Neural progenitor cell (in vitro differentiated cells): Measurements from ENCODE around the gene CDC42SE2.

ENCODE experiments used
- CTCF ChIP-seq: fragments of 200-600 bp; sonication (generic); IDR thresholded peaks from 2 replicates; pipeline ENCODE4 v1.5.1; 2017; ENCODE audit warnings: antibody characterized with exemption, mild to moderate bottlenecking
- EZH2 ChIP-seq: fragments of 200-600 bp; sonication (generic); IDR thresholded peaks from 2 replicates; pipeline ENCODE4 v1.6.1; 2017; ENCODE audit warnings: antibody characterized with exemption, mild to moderate bottlenecking, moderate library complexity
- EZH2phosphoT487 ChIP-seq: fragments of 200-600 bp; sonication (generic); IDR thresholded peaks from 2 replicates; pipeline ENCODE4 v1.6.1; 2017; ENCODE audit warnings: antibody characterized with exemption

DNA sequence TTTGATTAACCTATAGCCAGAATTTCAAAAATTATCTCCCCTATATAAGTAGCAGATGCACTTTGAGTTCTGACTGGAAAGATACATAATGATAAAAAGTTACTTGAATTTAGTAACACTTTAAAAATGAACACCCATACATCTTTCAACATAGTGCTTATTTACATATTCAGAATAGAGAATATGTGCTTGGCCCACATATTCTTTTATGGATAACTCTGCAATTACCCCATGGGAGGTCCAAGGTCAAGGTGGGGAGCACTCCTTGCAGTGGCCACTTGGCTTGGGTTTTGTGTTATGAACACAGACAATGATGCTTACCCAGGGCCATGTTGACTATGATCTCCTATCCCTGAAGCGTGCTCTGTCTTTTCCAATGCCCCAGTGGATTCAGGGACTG is 169.3 kb downstream of the CDC42SE2 start:
- TF ChIP-seq CTCF (no peak), EZH2 (no peak), EZH2phosphoT487 (no peak)
